Stimulated activated CD8-positive, alpha-beta memory T cell treated with anti-CD3 and anti-CD28 coated beads, Interleukin-7, amount 100 ng/mL, for 1 hour (primary cell): Measurements from ENCODE around the gene S100A9.
"Not testable (repeated sequence)": the region's sequence is repeated elsewhere in the genome, so short reads cannot be mapped to it uniquely, and the experiment has no call there.

Source experiments
- DNase-seq, 2 donors: peaks; one replicate each; pipeline ENCODE4 v3.0.0-alpha.2; 2020; ENCODE audit warnings: low read depth in 2 of 2

Gene S100A9

GRCh38 chr1:153344718-153345025 lies 13.0 kb upstream of the S100A9 start:
- no peak for DNase-seq

GRCh38 chr1:153345187-153346076 lies 12.2 kb upstream of the S100A9 start:
- no peak for DNase-seq

GRCh38 chr1:153346077-153346723 lies 11.5 kb upstream of the S100A9 start:
- no peak for DNase-seq

GRCh38 chr1:153347049-153347448 lies 10.6 kb upstream of the S100A9 start:
- not testable (repeated sequence) for DNase-seq

GRCh38 chr1:153347856-153348255 lies 9.8 kb upstream of the S100A9 start:
- no peak for DNase-seq

GRCh38 chr1:153348511-153349362 lies 8.9 kb upstream of the S100A9 start, which contains the start of gene PGLYRP4:
TSS of gene PGLYRP4 (minus strand) at chr1:153348841. CDS start at chr1:153347932, 909 bp downstream.
- DNase-seq = no peak

- DNase-seq = no peak
Measured at GRCh38 chr1:153349363-153350320, 8.0 kb upstream of the S100A9 start.

GRCh38 chr1:153350321-153350957 lies 7.2 kb upstream of the S100A9 start:
- DNase-seq = no peak

GRCh38 chr1:153352523-153352922 lies 5.1 kb upstream of the S100A9 start:
- peak; percentile 21 to 43 for DNase-seq

- no peak for DNase-seq
Measured at GRCh38 chr1:153353226-153353947, 4.3 kb upstream of the S100A9 start.

GRCh38 chr1:153354515-153355193 lies 3.0 kb upstream of the S100A9 start:
- no peak for DNase-seq

- DNase-seq = no peak
Measured at GRCh38 chr1:153355445-153356071, 2.1 kb upstream of the S100A9 start.

- no peak for DNase-seq
Measured at GRCh38 chr1:153356392-153357075, 1.1 kb upstream of the S100A9 start.

GRCh38 chr1:153357076-153357852 lies 390 bp upstream of the S100A9 start:
- no peak for DNase-seq

GRCh38 chr1:153358691-153358975 lies 979 bp downstream of the S100A9 start:
- DNase-seq = no peak

- no peak for DNase-seq
Measured at GRCh38 chr1:153359241-153359640, 1.6 kb downstream of the S100A9 start.

GRCh38 chr1:153360190-153360589 lies 2.5 kb downstream of the S100A9 start:
- DNase-seq = no peak
